B cell (primary cell): ENCODE measurements around the gene HNRNPU.

ENCODE experiments used
- CTCF ChIP-seq: fragments of 200-600 bp; IDR thresholded peaks from one replicate; pipeline ENCODE4 v1.8.0; 2022; ENCODE audit warnings: antibody characterized with exemption, mild to moderate bottlenecking
- EZH2 ChIP-seq: IDR thresholded peaks from 2 replicates; pipeline ENCODE4 v1.6.1; 2012; ENCODE audit warnings: borderline replicate concordance, low read depth, mild to moderate bottlenecking, moderate library complexity, low read length; ENCODE audit not compliant: insufficient read depth, poor library complexity, severe bottlenecking

- TF ChIP-seq CTCF: peak; percentile 52
- TF ChIP-seq EZH2: no peak
These were observed at the start of gene HNRNPU for GRCh38 chr1:244864253-244865027.
